Raji (cell line): ENCODE data around the gene MRPS27.

Experiments
- POLR2A ChIP-seq: IDR thresholded peaks from 2 replicates; pipeline ENCODE4 v1.6.1; 2011; ENCODE audit warnings: low read depth, low read length, control low read depth; ENCODE audit not compliant: insufficient read depth

MRPS27 gene

DNA sequence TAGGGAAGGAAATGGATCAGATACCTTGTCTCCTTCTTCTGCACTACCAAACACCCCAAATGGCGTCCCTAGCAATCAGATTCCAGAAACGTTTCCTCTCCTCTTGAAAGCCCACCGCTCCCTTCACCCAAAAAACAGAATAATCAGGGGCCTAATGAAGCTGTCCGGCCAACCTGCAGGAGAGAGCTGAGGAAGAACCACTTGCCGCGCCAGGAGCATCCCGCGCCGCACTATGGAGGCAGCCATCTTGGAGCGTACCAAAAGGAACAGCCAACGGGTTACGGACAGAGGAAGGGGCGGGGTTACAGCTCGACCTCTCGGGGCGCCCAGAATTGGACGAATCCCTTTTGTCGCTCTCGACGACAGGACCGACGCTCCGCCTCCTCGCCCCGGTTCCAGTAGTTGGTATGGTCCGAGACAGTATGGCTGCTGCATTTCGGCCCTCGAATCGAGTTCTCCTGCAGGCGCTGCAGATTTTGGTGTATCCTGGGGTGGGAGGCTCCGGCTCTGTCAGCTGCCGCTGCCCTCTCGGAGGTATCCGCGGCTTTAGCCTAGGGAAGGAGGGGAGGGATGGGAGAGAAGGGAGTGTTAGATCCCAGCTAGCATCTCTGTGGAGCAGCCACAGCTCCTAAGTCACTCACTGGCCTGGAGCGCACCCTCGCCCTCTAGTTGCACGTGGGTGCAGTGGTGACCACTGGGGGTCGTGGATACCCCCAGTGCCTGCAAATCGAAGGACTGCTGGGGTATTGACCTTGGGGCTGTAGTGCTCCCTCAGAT, at the start of gene MRPS27, which contains the start of gene PTCD2:
Gene MRPS27 (minus strand): TSS at position 265 of the 777 bp plus-strand sequence. CDS start 19 bp downstream, at position 246.
Gene PTCD2 (plus strand): TSS at position 398 of the 777 bp plus-strand sequence. CDS start 10 bp downstream, at position 408.
- TF ChIP-seq POLR2A, result peak; percentile 88

DNA sequence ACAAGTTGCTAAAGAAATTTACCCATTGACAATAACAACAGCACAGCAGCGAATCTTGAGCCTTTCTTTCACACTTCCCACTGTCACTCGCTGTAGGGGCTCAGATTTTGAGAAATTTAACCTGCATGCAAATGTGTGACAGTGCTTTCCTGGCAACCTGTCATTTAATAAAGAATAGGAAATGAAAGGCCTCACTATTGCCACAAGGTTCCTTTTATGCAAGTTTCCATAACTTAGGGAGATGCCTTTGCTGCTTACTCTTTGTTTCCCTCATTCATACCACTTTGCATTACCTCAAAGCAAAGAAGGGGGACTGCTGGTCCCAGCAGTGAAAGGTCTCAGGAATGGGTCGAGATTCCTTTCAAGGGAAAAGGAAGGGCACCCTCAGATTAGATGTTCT, 49.7 kb upstream of the MRPS27 start:
- TF ChIP-seq POLR2A, result no peak

DNA sequence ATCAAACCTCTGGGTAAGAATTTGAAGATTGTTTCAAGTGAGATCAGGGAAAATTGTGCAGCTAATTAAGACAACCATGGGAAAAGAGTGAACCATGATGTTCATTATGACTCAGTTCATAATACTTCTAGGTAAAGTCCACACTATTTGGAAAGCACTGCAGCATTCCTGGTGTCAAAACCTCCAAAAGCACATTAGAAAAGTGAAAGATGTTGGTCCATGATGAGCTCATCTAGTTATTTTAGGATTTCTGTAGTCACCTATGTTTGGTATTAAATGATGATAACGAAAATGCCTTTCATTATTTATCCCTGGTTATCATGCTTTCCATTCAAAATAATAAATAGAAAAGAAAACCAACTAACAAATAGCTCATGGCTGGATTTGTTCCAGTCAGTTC, 49.3 kb upstream of the MRPS27 start:
- TF ChIP-seq POLR2A, result no peak

DNA sequence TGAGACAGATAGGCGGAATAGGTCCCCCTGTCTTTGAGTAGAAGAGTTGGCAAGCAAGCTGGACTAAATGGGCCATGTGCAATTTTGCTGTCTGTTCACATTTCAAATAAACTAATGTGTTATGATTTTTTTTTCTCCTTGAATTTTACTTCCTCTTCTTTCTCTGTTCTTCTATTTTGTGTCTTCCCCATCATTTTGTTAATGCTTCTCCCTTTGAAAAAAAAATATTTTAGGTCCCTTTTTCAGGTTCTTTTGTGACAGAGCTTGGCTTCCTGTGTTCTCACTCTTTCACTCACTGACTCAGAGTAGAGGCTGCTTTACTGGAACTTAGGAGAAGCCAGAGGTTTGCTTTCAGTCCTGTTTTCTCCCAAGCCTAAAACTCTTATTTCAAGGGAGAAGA, 48.2 kb upstream of the MRPS27 start:
- TF ChIP-seq POLR2A, result no peak

DNA sequence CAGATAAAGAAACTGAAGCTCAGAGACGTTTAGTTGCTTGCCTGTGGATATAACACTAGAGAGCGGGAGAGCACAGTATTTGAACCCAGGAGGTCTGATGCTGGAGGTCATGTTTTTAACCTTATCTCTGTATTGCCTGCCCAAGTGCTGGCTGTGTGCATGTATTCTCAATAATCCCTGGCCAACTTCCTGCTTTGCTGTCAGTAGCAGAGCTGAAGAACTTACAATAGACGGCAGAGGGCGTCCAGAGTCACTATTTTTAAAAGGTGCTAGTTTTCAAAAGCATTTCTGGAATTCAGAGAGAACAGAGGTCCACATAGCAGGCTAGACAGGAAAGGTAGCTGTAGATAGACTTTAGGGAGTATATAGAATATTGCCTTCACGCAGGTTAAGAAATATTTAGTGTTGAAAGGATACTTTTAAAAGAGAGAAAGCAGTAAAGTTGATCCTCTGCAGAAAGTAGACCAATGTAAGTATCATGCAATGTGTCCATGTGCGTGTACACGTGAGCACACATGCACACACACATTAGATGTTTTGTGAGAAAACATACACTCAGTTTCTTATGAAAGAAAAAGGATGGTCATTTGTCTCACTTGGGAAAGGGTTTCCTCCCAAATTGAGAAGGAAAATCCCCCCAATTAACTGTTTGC, 46.4 kb upstream of the MRPS27 start:
- TF ChIP-seq POLR2A, result no peak

DNA sequence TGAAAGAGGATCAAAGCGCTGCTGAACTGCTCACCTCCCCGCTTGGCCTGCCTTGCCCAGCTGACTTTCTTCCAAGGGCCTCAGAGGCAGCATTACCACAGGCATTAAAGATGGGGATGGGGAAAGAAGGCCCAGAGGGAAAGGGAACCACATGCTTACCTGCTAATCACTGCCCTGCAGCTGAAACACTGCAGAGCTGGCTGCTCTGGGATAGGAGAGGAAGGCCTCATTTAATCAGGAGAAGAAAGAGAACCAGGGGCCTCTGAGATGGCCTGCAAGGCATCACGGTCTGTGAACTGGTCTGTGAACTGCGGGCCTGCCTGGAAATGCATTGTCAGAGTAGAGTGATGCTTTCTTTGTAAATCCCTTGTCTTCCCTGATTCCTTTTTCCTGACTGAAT, 44.9 kb upstream of the MRPS27 start:
- no peak for TF ChIP-seq POLR2A

DNA sequence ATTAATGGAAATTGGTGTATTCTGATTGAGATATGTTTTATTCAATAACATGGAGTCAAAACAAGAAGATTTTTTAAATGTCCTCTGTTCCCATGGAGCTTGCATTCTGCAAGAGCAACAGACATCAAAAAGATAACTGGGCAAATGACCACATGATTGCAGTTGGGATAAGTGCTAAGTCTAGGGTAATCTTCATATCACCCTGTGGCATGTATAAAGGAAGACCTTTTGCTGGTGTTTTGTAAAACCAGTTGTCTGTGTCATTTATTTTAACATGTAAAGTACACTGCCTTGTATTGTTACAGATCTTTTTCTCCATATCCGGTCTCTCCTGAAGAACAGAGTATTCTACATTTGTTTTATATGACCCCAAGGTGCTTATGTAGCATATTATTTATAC, 44.1 kb upstream of the MRPS27 start:
- no peak for TF ChIP-seq POLR2A

DNA sequence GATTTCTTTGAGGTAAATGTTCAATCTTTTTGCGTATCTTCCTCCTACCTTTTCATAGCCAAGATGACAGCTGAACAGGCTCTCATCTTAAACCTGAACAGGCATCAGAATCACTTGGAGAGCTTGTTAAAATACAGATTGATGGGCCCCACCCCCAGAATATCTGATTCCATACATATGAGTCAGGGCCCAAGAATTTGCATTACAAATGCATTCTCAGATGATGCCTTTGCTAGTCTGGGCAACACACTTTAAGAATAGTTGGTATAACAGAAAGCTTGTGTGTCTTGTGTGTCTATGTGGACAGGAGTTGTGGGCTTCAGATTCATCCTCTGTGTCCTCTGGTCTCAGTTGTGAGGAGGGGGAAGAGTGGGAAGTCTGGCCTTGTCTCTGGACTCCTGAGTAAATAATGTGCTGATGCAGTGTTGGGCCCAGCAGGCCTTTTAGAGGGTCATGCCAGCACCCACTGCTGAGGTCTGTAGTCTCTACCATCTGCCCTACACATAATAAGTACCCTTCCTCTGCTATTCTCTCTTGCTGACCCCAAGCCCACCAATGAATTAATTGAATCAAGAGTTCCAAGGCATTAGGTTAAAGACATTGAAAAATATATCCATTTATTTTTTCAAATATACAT, 43.2 kb upstream of the MRPS27 start:
- no peak for TF ChIP-seq POLR2A

DNA sequence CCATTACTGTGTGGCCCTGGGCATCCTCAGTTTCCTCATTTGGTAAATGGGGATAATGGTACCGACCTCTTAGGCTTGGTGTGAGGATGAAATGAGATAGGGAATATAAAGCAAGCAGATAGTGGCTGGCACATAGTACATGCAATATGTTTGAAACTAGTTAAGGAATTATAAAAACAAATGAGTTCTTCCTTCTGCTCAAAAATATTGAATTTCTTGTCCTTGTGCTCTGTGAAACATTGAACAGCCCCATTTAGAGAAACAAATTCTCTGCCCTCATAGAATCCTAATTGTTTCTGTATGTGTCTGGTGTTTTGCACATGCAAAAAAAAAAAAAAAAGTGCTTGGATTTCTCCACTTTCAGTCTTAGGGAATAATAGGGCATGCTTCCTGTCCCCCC, 39.8 kb upstream of the MRPS27 start:
- no peak for TF ChIP-seq POLR2A

DNA sequence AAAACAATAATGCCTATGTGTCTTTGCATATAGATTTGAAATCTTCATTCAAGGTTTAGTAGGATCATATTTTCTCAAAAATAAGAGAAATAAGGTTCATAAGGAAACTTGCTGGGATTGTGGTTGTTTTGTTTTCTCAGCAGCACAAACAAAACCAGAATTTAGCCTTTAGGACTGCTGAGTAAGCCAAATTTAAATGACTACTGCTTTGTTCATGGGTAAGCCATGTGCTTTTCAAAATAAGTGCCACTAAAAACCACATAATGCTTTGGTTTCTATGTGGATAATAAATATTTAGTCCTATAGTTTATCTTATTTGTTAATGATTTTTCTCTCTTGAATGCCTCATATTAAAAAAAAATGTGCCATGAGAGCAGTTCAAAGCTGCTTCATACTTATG, 38.9 kb upstream of the MRPS27 start:
- TF ChIP-seq POLR2A, result no peak

DNA sequence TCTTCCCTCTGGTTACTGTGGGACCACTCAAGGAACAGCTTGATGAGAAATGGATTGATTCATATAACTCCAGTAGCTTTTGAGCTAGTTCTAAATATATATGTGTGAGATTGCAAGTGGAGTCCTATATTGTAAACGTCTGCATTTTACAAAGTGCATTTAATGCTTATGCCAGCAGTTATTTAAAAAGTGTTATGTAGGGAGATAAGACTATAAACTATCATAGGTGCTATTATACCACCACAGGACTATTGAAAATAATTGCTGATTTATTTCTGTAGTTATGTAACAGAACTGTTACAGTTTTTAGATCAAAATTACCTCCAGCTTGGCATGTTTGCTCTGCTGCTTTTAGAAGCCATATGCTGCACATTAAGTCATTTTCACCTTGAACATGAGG, 36.3 kb upstream of the MRPS27 start:
- TF ChIP-seq POLR2A, result no peak

DNA sequence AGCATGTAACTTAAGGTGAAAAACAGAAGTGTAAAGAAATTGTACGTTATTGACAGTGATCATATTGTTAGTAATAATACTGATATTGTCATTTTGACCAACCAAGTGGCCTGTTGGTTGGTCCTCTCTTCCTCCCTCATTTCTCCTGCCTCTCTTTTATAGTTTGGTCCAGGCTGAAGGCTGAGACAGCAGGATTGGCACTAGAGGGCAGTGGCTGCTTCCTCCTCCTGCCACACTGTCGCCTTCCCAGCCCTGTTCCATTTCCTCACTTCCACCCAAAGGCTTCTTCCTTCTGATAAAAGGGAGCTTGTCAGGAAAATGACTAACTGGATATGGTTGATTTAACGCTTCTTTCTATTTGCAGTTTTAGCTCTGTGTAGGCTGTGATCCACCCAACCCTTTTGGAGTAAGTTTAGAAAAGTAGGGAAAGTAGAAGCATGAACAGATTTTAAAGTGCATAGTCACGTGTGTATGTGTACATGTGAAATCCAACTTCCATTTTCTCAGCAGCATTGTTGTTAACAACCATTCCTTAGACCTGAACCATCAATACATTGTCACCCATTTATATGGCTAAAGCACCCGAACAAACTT, 35.8 kb upstream of the MRPS27 start:
- TF ChIP-seq POLR2A, result no peak

DNA sequence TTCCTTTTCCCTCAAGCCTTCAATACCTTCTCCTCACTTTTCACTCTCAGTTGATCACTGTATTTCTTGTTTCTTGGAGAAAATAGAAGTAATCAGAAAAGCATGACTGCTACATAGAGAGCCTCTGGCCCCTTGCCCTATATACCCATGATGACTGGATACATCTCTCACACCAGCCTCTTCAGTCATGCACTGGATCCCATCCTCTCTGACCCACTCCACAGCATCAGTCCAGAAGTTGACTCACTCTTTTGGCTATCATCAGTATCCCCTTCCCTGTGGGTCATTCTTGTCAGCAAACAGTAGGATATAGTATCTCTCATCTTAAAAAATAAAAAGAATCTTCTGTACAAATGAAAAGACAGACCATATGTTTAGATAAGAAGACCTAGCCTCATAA, 33.0 kb upstream of the MRPS27 start:
- no peak for TF ChIP-seq POLR2A

DNA sequence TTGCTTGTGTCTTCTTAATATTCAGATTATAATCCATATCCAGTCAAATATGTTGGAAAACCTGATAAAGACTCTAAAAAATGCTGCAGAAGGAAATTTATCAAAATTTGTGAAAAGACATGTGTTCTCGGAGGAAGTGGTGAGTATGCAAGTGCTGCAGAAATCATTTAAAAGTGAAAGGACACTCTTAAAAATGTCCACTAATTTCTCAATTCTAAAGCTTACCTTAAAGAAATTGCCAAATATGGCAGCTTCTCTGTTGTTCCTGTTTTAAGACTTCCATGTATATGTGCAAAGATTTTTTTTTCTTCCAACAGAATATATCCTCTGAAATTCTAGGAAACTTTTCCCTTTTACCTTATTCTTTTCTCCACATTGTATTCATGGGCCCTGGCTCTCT, 32.6 kb upstream of the MRPS27 start:
- no peak for TF ChIP-seq POLR2A

DNA sequence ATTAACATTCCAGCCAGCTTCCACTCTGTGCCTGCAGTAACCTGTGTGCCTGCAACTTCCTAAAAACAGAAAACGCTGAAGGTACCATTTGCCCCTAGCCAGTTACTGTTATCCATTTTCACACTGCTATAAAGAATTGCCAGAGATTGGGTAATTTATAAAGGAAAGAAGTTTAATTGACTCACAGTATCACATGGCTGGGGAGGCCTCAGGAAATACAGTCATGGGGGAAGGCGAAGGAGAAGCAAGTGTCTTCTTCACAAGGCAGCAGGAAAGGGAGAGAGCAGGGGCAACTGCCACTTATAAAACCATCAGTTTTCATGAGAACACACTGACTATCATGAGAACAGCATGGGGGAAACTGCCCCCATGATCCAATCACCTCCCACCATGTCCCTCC, 31.3 kb upstream of the MRPS27 start:
- TF ChIP-seq POLR2A, result no peak
